SK-N-SH treated with all-trans-retinoic acid at 6 μM for 48 hours (cell line): Measurements from ENCODE around the gene EIF4EBP3.

Experiments used
- ATAC-seq: fragments of 200-7000 bp; cut with Tn5 transposase; 3 replicates; pipeline ENCODE4 v1.9.1; 2020; ENCODE audit warnings: mild to moderate bottlenecking, moderate library complexity
- ARNTL ChIP-seq: fragments of 450-650 bp; formaldehyde crosslinking; IDR thresholded peaks from 2 replicates; pipeline ENCODE4 v1.5.0; 2020; ENCODE audit warnings: low read depth, mild to moderate bottlenecking, moderate library complexity, borderline replicate concordance
- BACH2 ChIP-seq: fragments of 250-450 bp; sonication (Bioruptor Pico); IDR thresholded peaks from 2 replicates; pipeline ENCODE4 v1.9.0; 2021; ENCODE audit warnings: mild to moderate bottlenecking, borderline replicate concordance
- CSDC2 ChIP-seq: fragments of 250-450 bp; sonication (Bioruptor Pico); IDR thresholded peaks from 2 replicates; pipeline ENCODE4 v1.5.0; 2020; ENCODE audit warnings: mild to moderate bottlenecking, moderate library complexity
- ESRRG ChIP-seq: fragments of 250-450 bp; sonication (Bioruptor Pico); IDR thresholded peaks from 2 replicates; pipeline ENCODE4 v1.6.1; 2021; ENCODE audit warnings: mild to moderate bottlenecking
- GLIS3 ChIP-seq: fragments of 250-450 bp; sonication (Bioruptor Pico); IDR thresholded peaks from 2 replicates; pipeline ENCODE4 v1.5.0; 2020; ENCODE audit warnings: mild to moderate bottlenecking, moderate library complexity
- ISL1 ChIP-seq: fragments of 250-450 bp; sonication (Bioruptor Pico); IDR thresholded peaks from 2 replicates; pipeline ENCODE4 v2.1.2; 2022; ENCODE audit warnings: mild to moderate bottlenecking, moderate library complexity
- PPARA ChIP-seq: fragments of 250-450 bp; sonication (Bioruptor Pico); IDR thresholded peaks from 2 replicates; pipeline ENCODE4 v1.5.0; 2020; ENCODE audit warnings: mild to moderate bottlenecking, borderline replicate concordance
- RARB ChIP-seq: fragments of 250-450 bp; sonication (Bioruptor Pico); IDR thresholded peaks from 2 replicates; pipeline ENCODE4 v1.8.0; 2021; ENCODE audit warnings: mild to moderate bottlenecking, moderate library complexity
- SNAI2 ChIP-seq: fragments of 250-450 bp; sonication (Bioruptor Pico); IDR thresholded peaks from 2 replicates; pipeline ENCODE4 v1.5.0; 2020; ENCODE audit warnings: mild to moderate bottlenecking, moderate library complexity
- TCF4 ChIP-seq: fragments of 250-450 bp; sonication (Bioruptor Pico); IDR thresholded peaks from 2 replicates; pipeline ENCODE4 v1.8.0; 2021; ENCODE audit warnings: mild to moderate bottlenecking, moderate library complexity, borderline replicate concordance
- TOX ChIP-seq: fragments of 250-450 bp; sonication (Bioruptor Pico); IDR thresholded peaks from 2 replicates; pipeline ENCODE4 v1.8.0; 2021; ENCODE audit warnings: mild to moderate bottlenecking, moderate library complexity, borderline replicate concordance
- ZC3H10 ChIP-seq: fragments of 250-450 bp; sonication (Bioruptor Pico); IDR thresholded peaks from 2 replicates; pipeline ENCODE4 v1.5.1; 2021; ENCODE audit warnings: mild to moderate bottlenecking, moderate library complexity
- ZFP30 ChIP-seq: fragments of 450-650 bp; formaldehyde crosslinking; IDR thresholded peaks from 2 replicates; pipeline ENCODE4 v1.5.0; 2022; ENCODE audit warnings: mild to moderate bottlenecking, moderate library complexity
- ZNF565 ChIP-seq: fragments of 450-650 bp; formaldehyde crosslinking; conservative IDR thresholded peaks from 2 replicates; pipeline ENCODE4 v1.5.0; 2020; ENCODE audit warnings: low read depth, mild to moderate bottlenecking, moderate library complexity
- ZNF70 ChIP-seq: fragments of 450-650 bp; formaldehyde crosslinking; IDR thresholded peaks from 2 replicates; pipeline ENCODE4 v1.5.0; 2020; ENCODE audit warnings: mild to moderate bottlenecking, moderate library complexity
- ZNF8 ChIP-seq: fragments of 450-650 bp; formaldehyde crosslinking; IDR thresholded peaks from 2 replicates; pipeline ENCODE4 v1.5.0; 2020; ENCODE audit warnings: mild to moderate bottlenecking, moderate library complexity
- TF ChIP-seq, protein P1 (sequence below): fragments of 250-450 bp; sonication (Bioruptor Pico); IDR thresholded peaks from 2 replicates; pipeline ENCODE4 v1.5.1; 2021; ENCODE audit warnings: mild to moderate bottlenecking, moderate library complexity
- TF ChIP-seq, protein P2 (sequence below): fragments of 250-450 bp; sonication (Bioruptor Pico); IDR thresholded peaks from 2 replicates; pipeline ENCODE4 v1.5.0; 2020; ENCODE audit warnings: mild to moderate bottlenecking, moderate library complexity
- TF ChIP-seq, protein P3 (sequence below): fragments of 250-450 bp; sonication (Bioruptor Pico); IDR thresholded peaks from 2 replicates; pipeline ENCODE4 v1.8.0; 2020; ENCODE audit warnings: mild to moderate bottlenecking, moderate library complexity, borderline replicate concordance
- TF ChIP-seq, protein P4 (sequence below): fragments of 250-450 bp; sonication (Bioruptor Pico); IDR thresholded peaks from 2 replicates; pipeline ENCODE4 v1.8.0; 2021; ENCODE audit warnings: low read depth, mild to moderate bottlenecking, moderate library complexity, borderline replicate concordance

Gene EIF4EBP3

DNA sequence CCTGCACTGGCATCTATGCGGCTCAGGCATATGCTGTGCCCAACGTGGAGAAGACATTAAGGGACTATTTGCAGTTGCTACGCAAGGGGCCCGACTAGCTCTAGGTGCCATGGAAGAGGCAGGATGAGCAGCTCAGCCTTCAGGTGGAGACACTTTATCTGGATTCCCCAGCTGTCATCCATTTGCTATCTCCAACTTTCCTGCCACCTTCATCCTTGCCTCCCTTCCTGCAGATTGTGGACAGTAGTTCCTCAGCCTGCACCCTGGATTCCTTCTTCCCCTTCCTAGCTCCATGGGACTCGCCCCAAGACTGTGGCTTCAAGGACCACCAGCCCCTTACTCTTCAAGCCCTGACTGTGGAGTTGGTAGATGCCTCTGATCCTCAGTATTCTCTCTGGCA is 19.2 kb downstream of the EIF4EBP3 start:
- no peak for TF ChIP-seq RARB (CRISPR knock-in tag)
- TF ChIP-seq CSDC2 (CRISPR knock-in tag) = no peak
- no peak for TF ChIP-seq TOX (CRISPR knock-in tag)
- TF ChIP-seq, protein P1, sequence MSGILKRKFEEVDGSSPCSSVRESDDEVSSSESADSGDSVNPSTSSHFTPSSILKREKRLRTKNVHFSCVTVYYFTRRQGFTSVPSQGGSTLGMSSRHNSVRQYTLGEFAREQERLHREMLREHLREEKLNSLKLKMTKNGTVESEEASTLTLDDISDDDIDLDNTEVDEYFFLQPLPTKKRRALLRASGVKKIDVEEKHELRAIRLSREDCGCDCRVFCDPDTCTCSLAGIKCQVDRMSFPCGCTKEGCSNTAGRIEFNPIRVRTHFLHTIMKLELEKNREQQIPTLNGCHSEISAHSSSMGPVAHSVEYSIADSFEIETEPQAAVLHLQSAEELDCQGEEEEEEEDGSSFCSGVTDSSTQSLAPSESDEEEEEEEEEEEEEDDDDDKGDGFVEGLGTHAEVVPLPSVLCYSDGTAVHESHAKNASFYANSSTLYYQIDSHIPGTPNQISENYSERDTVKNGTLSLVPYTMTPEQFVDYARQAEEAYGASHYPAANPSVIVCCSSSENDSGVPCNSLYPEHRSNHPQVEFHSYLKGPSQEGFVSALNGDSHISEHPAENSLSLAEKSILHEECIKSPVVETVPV (CRISPR knock-in tag) = no peak
- TF ChIP-seq PPARA = no peak
- TF ChIP-seq ZFP30 (CRISPR knock-in tag) = no peak
- TF ChIP-seq, protein P2, sequence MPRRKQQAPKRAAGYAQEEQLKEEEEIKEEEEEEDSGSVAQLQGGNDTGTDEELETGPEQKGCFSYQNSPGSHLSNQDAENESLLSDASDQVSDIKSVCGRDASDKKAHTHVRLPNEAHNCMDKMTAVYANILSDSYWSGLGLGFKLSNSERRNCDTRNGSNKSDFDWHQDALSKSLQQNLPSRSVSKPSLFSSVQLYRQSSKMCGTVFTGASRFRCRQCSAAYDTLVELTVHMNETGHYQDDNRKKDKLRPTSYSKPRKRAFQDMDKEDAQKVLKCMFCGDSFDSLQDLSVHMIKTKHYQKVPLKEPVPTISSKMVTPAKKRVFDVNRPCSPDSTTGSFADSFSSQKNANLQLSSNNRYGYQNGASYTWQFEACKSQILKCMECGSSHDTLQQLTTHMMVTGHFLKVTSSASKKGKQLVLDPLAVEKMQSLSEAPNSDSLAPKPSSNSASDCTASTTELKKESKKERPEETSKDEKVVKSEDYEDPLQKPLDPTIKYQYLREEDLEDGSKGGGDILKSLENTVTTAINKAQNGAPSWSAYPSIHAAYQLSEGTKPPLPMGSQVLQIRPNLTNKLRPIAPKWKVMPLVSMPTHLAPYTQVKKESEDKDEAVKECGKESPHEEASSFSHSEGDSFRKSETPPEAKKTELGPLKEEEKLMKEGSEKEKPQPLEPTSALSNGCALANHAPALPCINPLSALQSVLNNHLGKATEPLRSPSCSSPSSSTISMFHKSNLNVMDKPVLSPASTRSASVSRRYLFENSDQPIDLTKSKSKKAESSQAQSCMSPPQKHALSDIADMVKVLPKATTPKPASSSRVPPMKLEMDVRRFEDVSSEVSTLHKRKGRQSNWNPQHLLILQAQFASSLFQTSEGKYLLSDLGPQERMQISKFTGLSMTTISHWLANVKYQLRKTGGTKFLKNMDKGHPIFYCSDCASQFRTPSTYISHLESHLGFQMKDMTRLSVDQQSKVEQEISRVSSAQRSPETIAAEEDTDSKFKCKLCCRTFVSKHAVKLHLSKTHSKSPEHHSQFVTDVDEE = no peak
- TF ChIP-seq, protein P3, sequence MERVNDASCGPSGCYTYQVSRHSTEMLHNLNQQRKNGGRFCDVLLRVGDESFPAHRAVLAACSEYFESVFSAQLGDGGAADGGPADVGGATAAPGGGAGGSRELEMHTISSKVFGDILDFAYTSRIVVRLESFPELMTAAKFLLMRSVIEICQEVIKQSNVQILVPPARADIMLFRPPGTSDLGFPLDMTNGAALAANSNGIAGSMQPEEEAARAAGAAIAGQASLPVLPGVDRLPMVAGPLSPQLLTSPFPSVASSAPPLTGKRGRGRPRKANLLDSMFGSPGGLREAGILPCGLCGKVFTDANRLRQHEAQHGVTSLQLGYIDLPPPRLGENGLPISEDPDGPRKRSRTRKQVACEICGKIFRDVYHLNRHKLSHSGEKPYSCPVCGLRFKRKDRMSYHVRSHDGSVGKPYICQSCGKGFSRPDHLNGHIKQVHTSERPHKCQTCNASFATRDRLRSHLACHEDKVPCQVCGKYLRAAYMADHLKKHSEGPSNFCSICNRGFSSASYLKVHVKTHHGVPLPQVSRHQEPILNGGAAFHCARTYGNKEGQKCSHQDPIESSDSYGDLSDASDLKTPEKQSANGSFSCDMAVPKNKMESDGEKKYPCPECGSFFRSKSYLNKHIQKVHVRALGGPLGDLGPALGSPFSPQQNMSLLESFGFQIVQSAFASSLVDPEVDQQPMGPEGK = no peak
- no peak for TF ChIP-seq ZNF8 (CRISPR knock-in tag)
- TF ChIP-seq SNAI2 (CRISPR knock-in tag) = no peak
- TF ChIP-seq BACH2 = no peak
- TF ChIP-seq, protein P4, sequence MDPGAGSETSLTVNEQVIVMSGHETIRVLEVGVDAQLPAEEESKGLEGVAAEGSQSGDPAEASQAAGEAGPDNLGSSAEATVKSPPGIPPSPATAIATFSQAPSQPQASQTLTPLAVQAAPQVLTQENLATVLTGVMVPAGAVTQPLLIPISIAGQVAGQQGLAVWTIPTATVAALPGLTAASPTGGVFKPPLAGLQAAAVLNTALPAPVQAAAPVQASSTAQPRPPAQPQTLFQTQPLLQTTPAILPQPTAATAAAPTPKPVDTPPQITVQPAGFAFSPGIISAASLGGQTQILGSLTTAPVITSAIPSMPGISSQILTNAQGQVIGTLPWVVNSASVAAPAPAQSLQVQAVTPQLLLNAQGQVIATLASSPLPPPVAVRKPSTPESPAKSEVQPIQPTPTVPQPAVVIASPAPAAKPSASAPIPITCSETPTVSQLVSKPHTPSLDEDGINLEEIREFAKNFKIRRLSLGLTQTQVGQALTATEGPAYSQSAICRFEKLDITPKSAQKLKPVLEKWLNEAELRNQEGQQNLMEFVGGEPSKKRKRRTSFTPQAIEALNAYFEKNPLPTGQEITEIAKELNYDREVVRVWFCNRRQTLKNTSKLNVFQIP = no peak
- TF ChIP-seq ISL1 = no peak
- no peak for TF ChIP-seq GLIS3 (CRISPR knock-in tag)
- ATAC-seq = no peak

DNA sequence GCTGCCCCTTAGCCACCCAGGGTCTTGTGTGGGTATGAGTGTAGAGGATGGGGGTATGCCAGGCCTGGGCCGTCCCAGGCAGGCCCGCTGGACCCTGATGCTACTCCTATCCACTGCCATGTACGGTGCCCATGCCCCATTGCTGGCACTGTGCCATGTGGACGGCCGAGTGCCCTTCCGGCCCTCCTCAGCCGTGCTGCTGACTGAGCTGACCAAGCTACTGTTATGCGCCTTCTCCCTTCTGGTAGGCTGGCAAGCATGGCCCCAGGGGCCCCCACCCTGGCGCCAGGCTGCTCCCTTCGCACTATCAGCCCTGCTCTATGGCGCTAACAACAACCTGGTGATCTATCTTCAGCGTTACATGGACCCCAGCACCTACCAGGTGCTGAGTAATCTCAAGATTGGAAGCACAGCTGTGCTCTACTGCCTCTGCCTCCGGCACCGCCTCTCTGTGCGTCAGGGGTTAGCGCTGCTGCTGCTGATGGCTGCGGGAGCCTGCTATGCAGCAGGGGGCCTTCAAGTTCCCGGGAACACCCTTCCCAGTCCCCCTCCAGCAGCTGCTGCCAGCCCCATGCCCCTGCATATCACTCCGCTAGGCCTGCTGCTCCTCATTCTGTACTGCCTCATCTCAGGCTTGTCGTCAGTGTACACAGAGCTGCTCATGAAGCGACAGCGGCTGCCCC is 19.8 kb downstream of the EIF4EBP3 start:
- TF ChIP-seq, protein P1 (CRISPR knock-in tag) = no peak
- TF ChIP-seq, protein P4 = no peak
- TF ChIP-seq ZC3H10 (CRISPR knock-in tag) (no peak), TOX (CRISPR knock-in tag) (no peak), ZNF8 (CRISPR knock-in tag) (no peak), ARNTL (CRISPR knock-in tag) (no peak), ZNF70 (CRISPR knock-in tag) (no peak), TCF4 (CRISPR knock-in tag) (no peak), ESRRG (CRISPR knock-in tag) (no peak), CSDC2 (CRISPR knock-in tag) (no peak), ZNF565 (CRISPR knock-in tag) (no peak), PPARA (no peak), ISL1 (no peak)
- ATAC-seq = no peak
